Right lobe of liver (tissue), 6 donors: Measurements from ENCODE around the gene UCP2. TPM values are rescaled to one million over a fixed set of nuclear protein-coding genes. Genes with fewer than 3 reads are reported as not detected.

Experiments
- ATAC-seq, 4 donors: fragments of 200-7000 bp; cut with Tn5 transposase; one replicate each; pipeline ENCODE4 v1.9.1; 2020; ENCODE audit warnings: mild to moderate bottlenecking in 4 of 4, moderate library complexity in 4 of 4
- DNase-seq, 3 donors: peaks; one replicate each; pipeline ENCODE4 v3.0.0-alpha.2; 2020
- H3K27ac ChIP-seq, 3 donors: fragments of 200-600 bp; one replicate each; pipeline ENCODE4 v1.8.0; 2022
- H3K27me3 ChIP-seq, 2 donors: fragments of 200-600 bp; one replicate each; pipeline ENCODE4 v1.8.0; 2022
- H3K36me3 ChIP-seq, 4 donors: fragments of 200-600 bp; sonication (generic) in 1 of 4; one replicate each; pipeline versions ENCODE4 v1.5.1 to v1.8.0; 2017 to 2022; ENCODE audit warnings: control low read depth in 1 of 4
- H3K4me1 ChIP-seq, 4 donors: fragments of 200-600 bp; sonication (generic) in 1 of 4; one replicate each; pipeline versions ENCODE4 v1.5.1 to v1.8.0; 2017 to 2022; ENCODE audit warnings: control low read depth in 1 of 4
- H3K4me3 ChIP-seq, 3 donors: fragments of 200-600 bp; one replicate each; pipeline ENCODE4 v1.8.0; 2022
- H3K9me3 ChIP-seq, 4 donors: fragments of 200-600 bp; sonication (generic) in 1 of 4; one replicate each; pipeline versions ENCODE4 v1.5.1 to v1.8.0; 2017 to 2022; ENCODE audit warnings: control low read depth in 1 of 4
- CTCF ChIP-seq, 4 donors: fragments of 200-600 bp in 3 of 4; fragments of 450-650 bp in 1 of 4; IDR thresholded peaks; one replicate each; pipeline versions ENCODE4 v1.5.1 to v1.8.0; 2016 to 2022; ENCODE audit warnings: antibody characterized with exemption in 4 of 4, mild to moderate bottlenecking in 2 of 4
- POLR2A ChIP-seq: fragments of 450-650 bp; IDR thresholded peaks from one replicate; pipeline ENCODE4 v1.6.1; 2017; ENCODE audit warnings: antibody characterized with exemption, mild to moderate bottlenecking
- WGBS: methylation state at CpG from one replicate; pipeline ENCODE4 v1.1.6; 2018; ENCODE audit warnings: low coverage, low lambda C conversion rate; ENCODE audit not compliant: insufficient coverage; ENCODE audit errors: missing lambda C conversion rate; 5-methylcytosine and 5-hydroxymethylcytosine counted together
- intact Hi-C, 2 donors: fragments of 100-400 bp; cut with DNase I; formaldehyde crosslinking; loops; one replicate each; pipeline versions ENCODE4 v1.11.2 to v1.14.1; 2022
- total RNA-seq, 6 experiments: library from RNA; depleted of rRNA in 2 of 6; stranded (reverse); fragments of >200 nt in 2 of 6; fragmentation: NEBNext Ultra II Directional in 3 of 6; extraction: Animal tissue kit (Norgen Biotek cat#: 25700) in 3 of 6; gene quantifications; one replicate each; pipeline versions ENCODE4 v1.1.0 to v1.2.4, GENCODE V29; 2016 to 2023
- donor health status: DM: no; HTN: yes; CAD: no.
- donor health status: DM: no; HTN: no; CAD: no.
- donor health status: DM: no; HTN: no; CAD: no.
- donor health status: DM: no; HTN: yes; CAD: no.
- donor health status: DM: no; HTN: yes; CAD: no.

Gene UCP2
- total RNA-seq, 6 experiments from 2014 or later, result 5.2 to 41.3 (median 8.7) TPM

GRCh38 chr11:73983741-73984538 lies 1.3 kb upstream of the UCP2 start:
- no peaks in the 10 kb centered on the region for H3K36me3 ChIP-seq
- no peaks in the 10 kb centered on the region for H3K9me3 ChIP-seq
- H3K4me3 ChIP-seq, result peak overlapping the region; percentile 40 to 60 (median 56)
- intact Hi-C loops, result no loop called here
- H3K27ac ChIP-seq, result peak overlapping the region in 2 of 3 donors; percentile 71 to 72
- TF ChIP-seq POLR2A (no peak), CTCF (IDR thresholded peaks at IDR 0.05) (no peak)
- H3K4me1 ChIP-seq, result peaks cover 0 to 5% (median 0%) of the 10 kb centered on the region in 4 donors
- DNase-seq, result peak in 1 of 3 donors; percentile 42
- H3K27me3 ChIP-seq, result no peaks in the 10 kb centered on the region
- no peak for ATAC-seq
- 67% methylated on average over 18 of the region's 18 CpGs for WGBS

GRCh38 chr11:73982990-73983740 lies 522 bp upstream of the UCP2 start:
- 28% methylated on average over 6 of the region's 56 CpGs for WGBS
- H3K4me3 ChIP-seq, result peak overlapping the region; percentile 40 to 60 (median 56)
- peak overlapping the region; percentile 62 to 72 (median 71) for H3K27ac ChIP-seq
- H3K9me3 ChIP-seq, result no peaks in the 10 kb centered on the region
- peak; percentile 87 to 94 (median 91) for DNase-seq
- H3K36me3 ChIP-seq, result no peaks in the 10 kb centered on the region
- intact Hi-C loops, result no loop called here
- peaks cover 0 to 5% (median 0%) of the 10 kb centered on the region in 4 donors for H3K4me1 ChIP-seq
- no peak for TF ChIP-seq CTCF (IDR thresholded peaks at IDR 0.05)
- TF ChIP-seq POLR2A, result peak; percentile 50
- ATAC-seq, result peak; percentile 89 to 93 (median 92)
- no peaks in the 10 kb centered on the region for H3K27me3 ChIP-seq

- peak overlapping the region; percentile 40 to 60 (median 56) for H3K4me3 ChIP-seq
- no peak overlapping the region for H3K27ac ChIP-seq
- no peak for ATAC-seq
- H3K9me3 ChIP-seq, result no peaks in the 10 kb centered on the region
- peak in 1 of 3 donors; percentile 24 for DNase-seq
- 90% methylated on average over 11 of the region's 13 CpGs for WGBS
- no peak for TF ChIP-seq POLR2A
- TF ChIP-seq CTCF (IDR thresholded peaks at IDR 0.05), result no peak
- peaks cover 0 to 5% (median 0%) of the 10 kb centered on the region in 4 donors for H3K4me1 ChIP-seq
- no peaks in the 10 kb centered on the region for H3K36me3 ChIP-seq
- no peaks in the 10 kb centered on the region for H3K27me3 ChIP-seq
- intact Hi-C loops, result no loop called here
Observed at GRCh38 chr11:73981051-73981805, 1.4 kb downstream of the UCP2 start.
